GM12874 (cell line): Measurements from ENCODE around the gene PRPSAP2.

Experiments used
- CTCF ChIP-seq: IDR thresholded peaks from 2 replicates; pipeline ENCODE4 v1.5.1; 2011; ENCODE audit warnings: low read depth, mild to moderate bottlenecking, control low read depth, low read length, moderate library complexity; ENCODE audit not compliant: insufficient read depth

Gene PRPSAP2

GRCh38 chr17:18950346-18950745, 92.4 kb downstream of the PRPSAP2 start:
- TF ChIP-seq CTCF, result no peak

GRCh38 chr17:18950944-18951905, 93.3 kb downstream of the PRPSAP2 start:
- TF ChIP-seq CTCF, result no peak

GRCh38 chr17:18951941-18952842, 94.3 kb downstream of the PRPSAP2 start, which contains the start of gene SLC5A10:
TSS of gene SLC5A10 (plus strand) at chr17:18952165. CDS start at chr17:18952206, 41 bp downstream.
- TF ChIP-seq CTCF, result no peak

- no peak for TF ChIP-seq CTCF
Measured at GRCh38 chr17:18953231-18953728, 95.3 kb downstream of the PRPSAP2 start.

GRCh38 chr17:18954321-18954720, 96.4 kb downstream of the PRPSAP2 start:
- TF ChIP-seq CTCF, result no peak

- TF ChIP-seq CTCF, result no peak
Measured at GRCh38 chr17:18955009-18955408, 97.1 kb downstream of the PRPSAP2 start.

GRCh38 chr17:18956581-18956980, 98.7 kb downstream of the PRPSAP2 start:
- TF ChIP-seq CTCF, result no peak
